HG03060 (cell line): ENCODE results near the gene NKX2-3.

ENCODE experiments used
- ATAC-seq: cut with Tn5 transposase; IDR thresholded peaks from one replicate; pipeline ENCODE4 v1.9.1; 2021; ENCODE audit warnings: low read depth, moderate number of reproducible peaks; ENCODE audit not compliant: unreplicated experiment

Gene NKX2-3

GRCh38 chr10:99571816-99572215 is 39.1 kb downstream of the NKX2-3 start:
- no peak for ATAC-seq

GRCh38 chr10:99573790-99574189 is 41.0 kb downstream of the NKX2-3 start:
- no peak for ATAC-seq

- no peak for ATAC-seq
Observed at GRCh38 chr10:99579971-99580370, 47.2 kb downstream of the NKX2-3 start.

- ATAC-seq: no peak
Observed at GRCh38 chr10:99582255-99582770, 49.6 kb downstream of the NKX2-3 start.

GRCh38 chr10:99583687-99584086 is 50.9 kb downstream of the NKX2-3 start:
- no peak for ATAC-seq
